HAP-1 (cell line): ENCODE measurements around the gene MYOG.
A peak's percentile ranks its signal among the peaks of the same experiment; 100 is the strongest.

Experiments used
- DNase-seq, 2 experiments: peaks; one replicate each; pipeline ENCODE4 v3.0.0-alpha.2; 2016 to 2020; ENCODE audit warnings: low spot score in 2 of 2
- H3K27me3 ChIP-seq: fragments of 250-450 bp; sonication (Bioruptor Pico); 2 replicates; pipeline ENCODE4 v1.5.1; 2020; ENCODE audit warnings: low read depth, mild to moderate bottlenecking, moderate library complexity
- H3K36me3 ChIP-seq: fragments of 250-450 bp; sonication (Bioruptor Pico); replicated peaks from 2 replicates; pipeline ENCODE4 v1.5.1; 2020; ENCODE audit warnings: mild to moderate bottlenecking
- H3K4me1 ChIP-seq: fragments of 250-450 bp; sonication (Bioruptor Pico); 2 replicates; pipeline ENCODE4 v1.5.1; 2020; ENCODE audit warnings: mild to moderate bottlenecking
- H3K4me3 ChIP-seq: fragments of 250-450 bp; sonication (Bioruptor Pico); 2 replicates; pipeline ENCODE4 v1.5.1; 2020; ENCODE audit warnings: mild to moderate bottlenecking, moderate library complexity
- H3K9me3 ChIP-seq: fragments of 250-450 bp; sonication (Bioruptor Pico); 2 replicates; pipeline ENCODE4 v1.5.1; 2020; ENCODE audit warnings: mild to moderate bottlenecking, moderate library complexity
- in situ Hi-C: fragments of 300-500 bp; cut with MboI; formaldehyde crosslinking; loops from 3 replicates; pipeline ENCODE4 v1.14.3; 2020; ENCODE audit warnings: low sequenced_read_pairs, inconsistent platforms, mixed read lengths

Gene MYOG

GRCh38 chr1:203060115-203060514, 25.7 kb downstream of the MYOG start:
- Histone ChIP-seq H3K4me3 (no peak overlapping the region), H3K36me3 (no peaks in the 10 kb centered on the region), H3K27me3 (no peaks in the 10 kb centered on the region), H3K9me3 (no peaks in the 10 kb centered on the region), H3K4me1 (no peaks in the 10 kb centered on the region; the same call in 1 of the 2 replicates)
- in situ Hi-C loops = no loop called here
- DNase-seq = no peak

DNA sequence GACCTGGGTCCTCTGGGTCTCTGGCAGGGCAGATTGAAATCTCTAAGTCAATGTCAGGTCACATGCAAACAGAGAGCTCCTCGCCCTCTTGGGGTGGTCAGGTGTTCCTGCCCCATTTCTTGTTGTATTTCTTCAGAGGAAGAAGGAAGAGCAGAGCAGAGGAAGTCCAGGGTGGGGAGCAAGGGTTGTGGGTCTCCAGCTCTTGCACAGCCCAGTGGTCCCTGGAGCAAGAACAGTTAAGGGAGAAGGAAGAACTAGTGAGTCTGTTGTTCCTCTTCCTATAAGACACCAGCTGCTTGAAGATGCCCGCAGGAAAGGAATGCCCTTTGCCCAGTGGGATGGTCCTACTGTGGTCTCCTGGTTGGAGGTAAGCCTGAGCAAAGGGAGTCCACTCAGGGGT, 26.3 kb downstream of the MYOG start:
- no peaks in the 10 kb centered on the region for H3K27me3 ChIP-seq
- DNase-seq = no peak
- in situ Hi-C loops = no loop called here
- H3K4me1 ChIP-seq = peaks cover 6% of the 10 kb centered on the region
- no peak overlapping the region for H3K4me3 ChIP-seq
- H3K36me3 ChIP-seq = no peaks in the 10 kb centered on the region
- no peaks in the 10 kb centered on the region for H3K9me3 ChIP-seq

- Histone ChIP-seq H3K9me3 (no peaks in the 10 kb centered on the region), H3K4me3 (no peak overlapping the region), H3K36me3 (no peaks in the 10 kb centered on the region), H3K27me3 (no peaks in the 10 kb centered on the region), H3K4me1 (peaks cover 11% of the 10 kb centered on the region)
- DNase-seq = no peak
- in situ Hi-C loops = no loop called here
These were observed 27.2 kb downstream of the MYOG start for GRCh38 chr1:203058676-203058935.

DNA sequence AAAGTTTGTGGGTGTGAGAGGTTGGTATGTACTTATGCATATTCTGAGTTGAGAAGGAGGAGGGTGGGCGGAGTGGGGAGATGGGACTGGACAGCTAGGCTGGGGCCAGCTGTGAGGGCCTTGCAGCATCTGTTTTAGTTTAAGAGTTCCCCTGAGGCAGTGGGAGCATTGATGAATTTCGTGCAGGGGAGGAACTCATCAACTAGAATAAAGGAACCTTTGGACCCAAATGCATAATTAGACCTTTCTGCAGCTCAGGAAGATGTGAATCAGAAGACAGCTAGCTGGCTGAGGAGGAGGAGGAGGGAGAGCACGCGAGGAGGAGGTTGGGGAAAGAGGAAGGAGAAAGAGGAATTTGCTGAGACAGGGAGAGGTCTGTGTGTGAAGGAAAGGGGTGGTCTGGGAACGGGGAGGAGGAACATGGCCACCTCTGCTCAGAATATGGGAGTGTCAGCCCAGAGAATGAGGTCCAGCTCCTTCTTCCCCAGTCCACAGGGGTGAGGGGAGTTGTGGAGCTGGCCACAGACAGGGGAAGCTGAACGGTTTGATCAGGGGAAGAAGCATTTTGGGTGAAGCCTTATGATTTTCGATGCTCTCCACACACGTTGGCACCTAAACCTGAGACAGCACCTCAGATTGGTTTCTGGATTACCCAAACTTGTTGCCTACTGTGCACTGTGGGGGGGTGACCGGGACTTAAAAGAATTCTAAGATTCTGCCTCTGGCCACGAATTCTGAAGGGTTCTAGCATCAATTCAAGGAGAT, 27.7 kb downstream of the MYOG start:
- Histone ChIP-seq H3K9me3 (no peaks in the 10 kb centered on the region), H3K4me3 (no peak overlapping the region), H3K27me3 (no peaks in the 10 kb centered on the region), H3K36me3 (no peaks in the 10 kb centered on the region), H3K4me1 (peaks cover 11% of the 10 kb centered on the region)
- in situ Hi-C loops = no loop called here
- DNase-seq = no peak

- Histone ChIP-seq H3K9me3 (no peaks in the 10 kb centered on the region), H3K4me1 (peaks cover 11% of the 10 kb centered on the region), H3K27me3 (no peaks in the 10 kb centered on the region), H3K4me3 (no peak overlapping the region), H3K36me3 (no peaks in the 10 kb centered on the region)
- no peak for DNase-seq
- in situ Hi-C loops = no loop called here
These were observed 29.3 kb downstream of the MYOG start for GRCh38 chr1:203056516-203056915.

GRCh38 chr1:203056012-203056411, 29.8 kb downstream of the MYOG start:
- H3K9me3 ChIP-seq = no peaks in the 10 kb centered on the region
- peaks cover 11% of the 10 kb centered on the region for H3K4me1 ChIP-seq
- DNase-seq = no peak
- H3K27me3 ChIP-seq = no peaks in the 10 kb centered on the region
- H3K36me3 ChIP-seq = no peaks in the 10 kb centered on the region
- H3K4me3 ChIP-seq = no peak overlapping the region
- in situ Hi-C loops = no loop called here

DNA sequence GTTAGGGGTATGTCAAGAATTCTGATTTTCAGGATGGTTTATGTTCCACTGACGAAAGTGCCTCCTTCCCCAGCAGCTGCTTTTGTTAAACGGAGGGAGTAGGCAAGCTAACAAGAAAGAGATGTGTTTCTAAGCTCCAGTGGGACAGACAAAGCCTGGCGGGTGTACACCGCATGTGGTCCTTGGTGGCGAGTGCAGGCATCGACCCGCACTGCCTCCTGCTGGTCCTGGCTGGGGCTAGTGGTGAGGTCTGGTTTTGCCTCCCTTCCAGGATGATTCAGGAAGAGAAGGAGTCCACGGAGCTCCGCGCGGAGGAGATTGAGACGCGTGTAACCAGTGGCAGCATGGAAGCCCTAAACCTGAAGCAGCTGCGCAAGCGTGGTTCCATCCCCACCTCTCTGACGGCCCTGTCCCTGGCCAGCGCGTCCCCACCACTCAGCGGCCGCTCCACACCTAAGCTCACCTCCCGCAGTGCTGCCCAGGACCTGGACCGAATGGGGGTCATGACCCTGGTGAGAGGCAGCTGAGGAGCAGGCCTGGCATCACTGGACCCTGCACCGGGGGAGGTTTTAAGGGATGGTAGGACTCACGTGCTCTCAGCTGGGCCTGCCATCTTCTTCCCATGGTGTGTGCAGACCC, 30.5 kb downstream of the MYOG start:
- H3K4me3 ChIP-seq = no peak overlapping the region
- no peaks in the 10 kb centered on the region for H3K9me3 ChIP-seq
- DNase-seq = peak; percentile 8 to 66
- no peaks in the 10 kb centered on the region for H3K36me3 ChIP-seq
- in situ Hi-C loops = no loop called here
- H3K27me3 ChIP-seq = no peaks in the 10 kb centered on the region
- H3K4me1 ChIP-seq = peaks cover 11% of the 10 kb centered on the region

- Histone ChIP-seq H3K36me3 (no peaks in the 10 kb centered on the region), H3K4me3 (no peak overlapping the region), H3K4me1 (peaks cover 11% of the 10 kb centered on the region), H3K27me3 (no peaks in the 10 kb centered on the region), H3K9me3 (no peaks in the 10 kb centered on the region)
- in situ Hi-C loops = no loop called here
- peak; percentile 46 to 75 for DNase-seq
These were observed 31.2 kb downstream of the MYOG start for GRCh38 chr1:203054642-203055041.

DNA sequence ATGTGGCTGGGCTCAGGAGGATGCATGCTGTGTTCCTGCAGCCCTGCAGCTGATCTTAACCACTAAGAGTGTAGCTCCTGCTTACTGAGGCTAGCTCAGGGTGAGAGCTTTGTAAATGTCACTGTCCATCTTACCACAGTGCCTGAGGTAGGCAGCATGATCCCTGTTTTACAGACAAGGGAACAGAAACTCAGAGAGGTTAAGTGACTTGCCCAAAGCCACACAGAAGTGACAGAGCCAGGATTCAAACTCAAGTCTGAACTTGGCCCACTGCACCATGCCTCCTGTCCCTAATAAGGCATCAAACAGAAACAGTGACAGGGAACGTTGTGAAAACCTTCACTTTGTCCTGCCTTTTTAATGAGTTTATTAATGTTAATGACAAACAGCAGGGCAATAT, 31.6 kb downstream of the MYOG start:
- in situ Hi-C loops = no loop called here
- Histone ChIP-seq H3K9me3 (no peaks in the 10 kb centered on the region), H3K27me3 (no peaks in the 10 kb centered on the region), H3K4me3 (no peak overlapping the region), H3K36me3 (no peaks in the 10 kb centered on the region), H3K4me1 (peaks cover 11% of the 10 kb centered on the region)
- no peak for DNase-seq

- no peak for DNase-seq
- H3K27me3 ChIP-seq = no peaks in the 10 kb centered on the region
- no peaks in the 10 kb centered on the region for H3K9me3 ChIP-seq
- H3K4me1 ChIP-seq = peaks cover 11% of the 10 kb centered on the region
- no peaks in the 10 kb centered on the region for H3K36me3 ChIP-seq
- no peak overlapping the region for H3K4me3 ChIP-seq
- in situ Hi-C loops = no loop called here
These were observed 33.2 kb downstream of the MYOG start for GRCh38 chr1:203052601-203053000.

GRCh38 chr1:203051841-203052324, 33.9 kb downstream of the MYOG start:
- Histone ChIP-seq H3K4me1 (peaks cover 11% of the 10 kb centered on the region), H3K36me3 (no peaks in the 10 kb centered on the region), H3K9me3 (no peaks in the 10 kb centered on the region), H3K4me3 (no peak overlapping the region), H3K27me3 (no peaks in the 10 kb centered on the region)
- in situ Hi-C loops = no loop called here
- no peak for DNase-seq

DNA sequence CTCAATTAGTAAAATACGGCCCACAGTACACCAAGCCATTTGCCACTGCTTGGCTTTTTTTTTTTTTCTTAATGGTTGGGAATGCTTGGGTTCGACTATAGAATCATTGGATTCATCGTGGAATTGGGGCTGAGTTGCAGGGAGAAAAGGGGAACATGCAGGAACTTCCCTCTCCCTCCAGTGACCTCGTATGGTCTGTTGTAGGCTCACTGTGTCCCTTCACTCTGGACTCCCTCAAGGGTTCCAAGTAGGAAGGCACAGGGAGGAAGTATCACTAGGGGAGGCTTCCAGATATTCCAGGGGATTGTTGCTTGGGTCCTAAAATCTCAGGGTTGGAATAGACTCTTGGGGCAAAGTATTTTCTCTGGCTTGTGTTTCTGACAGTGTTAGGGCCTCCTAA, 35.0 kb downstream of the MYOG start:
- Histone ChIP-seq H3K36me3 (no peaks in the 10 kb centered on the region), H3K9me3 (no peaks in the 10 kb centered on the region), H3K4me1 (peaks cover 11% of the 10 kb centered on the region), H3K4me3 (no peak overlapping the region), H3K27me3 (no peaks in the 10 kb centered on the region)
- no peak for DNase-seq
- in situ Hi-C loops = no loop called here

DNA sequence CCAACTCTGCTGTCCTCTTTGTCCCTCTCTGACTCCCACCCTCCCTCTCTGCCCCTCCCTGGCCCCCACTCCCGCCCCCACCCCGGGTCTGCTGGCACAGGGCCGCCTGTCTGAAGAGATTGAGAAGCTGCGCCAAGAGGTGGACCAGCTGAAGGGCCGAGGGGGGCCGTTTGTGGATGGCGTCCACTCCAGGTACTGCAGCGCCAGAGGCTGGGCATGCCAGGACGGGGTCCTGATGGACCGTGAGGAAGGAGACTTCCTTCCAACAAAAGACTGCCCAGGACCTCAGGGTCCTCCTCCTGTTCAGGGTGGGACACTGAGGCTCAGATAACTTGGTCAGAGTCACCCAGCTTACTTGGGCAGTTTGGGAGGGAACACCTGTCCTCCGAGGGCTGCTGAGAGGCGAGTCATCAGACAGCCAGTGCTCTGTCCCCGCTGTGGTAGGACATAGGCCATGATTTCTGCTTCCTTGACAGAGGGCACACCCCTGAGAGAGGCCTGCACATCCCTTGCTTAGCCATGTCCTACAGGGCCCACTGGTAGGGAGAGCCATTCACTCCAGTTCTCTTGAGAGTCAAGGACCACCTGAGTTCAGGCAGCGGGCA, 36.1 kb downstream of the MYOG start:
- H3K4me3 ChIP-seq = no peak overlapping the region
- in situ Hi-C loops = no loop called here
- H3K9me3 ChIP-seq = no peaks in the 10 kb centered on the region
- no peak for DNase-seq
- peaks cover 8% of the 10 kb centered on the region for H3K4me1 ChIP-seq
- no peaks in the 10 kb centered on the region for H3K36me3 ChIP-seq
- no peaks in the 10 kb centered on the region for H3K27me3 ChIP-seq

- Histone ChIP-seq H3K36me3 (no peaks in the 10 kb centered on the region), H3K4me3 (no peak overlapping the region), H3K27me3 (no peaks in the 10 kb centered on the region), H3K9me3 (no peaks in the 10 kb centered on the region), H3K4me1 (peaks cover 1% of the 10 kb centered on the region)
- in situ Hi-C loops = no loop called here
- no peak for DNase-seq
These were observed 36.7 kb downstream of the MYOG start for GRCh38 chr1:203049077-203049476.
